Measurements from ENCODE around the gene HMG20A. TPM values are rescaled to one million over a fixed set of nuclear protein-coding genes. Genes with fewer than 3 reads are reported as not detected.
A peak's percentile ranks its signal among the peaks of the same experiment; 100 is the strongest.
"Not testable (repeated sequence)": the region's sequence is repeated elsewhere in the genome, so short reads cannot be mapped to it uniquely, and the experiment has no call there.

Gene HMG20A
- total and polyA plus RNA-seq, 10 donors, result 17.9 to 107 (median 77.2) TPM

- no peak for TF ChIP-seq POLR2AphosphoS5 (IDR thresholded peaks at IDR 0.05)
- TF ChIP-seq POLR2A (IDR thresholded peaks at IDR 0.05), result no peak
- no peak for TF ChIP-seq CTCF (IDR thresholded peaks at IDR 0.05 in 8 of 11, conservative IDR thresholded peaks at IDR 0.05 in 3 of 11)
- no peak for DNase-seq
- intact Hi-C loops (cut with DNase I; ENCODE audit: low total_unique reads), result no loop called here
- H3K27me3 ChIP-seq (replicated peaks in 1 of 7), result no peaks in the 10 kb centered on the region
- peak overlapping the region in 2 of 8 donors; percentile 1 to 28 for H3K4me3 ChIP-seq
- H3K36me3 ChIP-seq, result no peaks in the 10 kb centered on the region
- H3K4me1 ChIP-seq, result peaks cover 20 to 88% (median 47%) of the 10 kb centered on the region in 6 donors
- 54 to 61% (median 57%) methylated on average over 4 of the region's 4 CpGs for WGBS, 5 donors
- no peaks in the 10 kb centered on the region for H3K9me3 ChIP-seq
- peak overlapping the region; percentile 30 to 83 (median 62) for H3K27ac ChIP-seq
Observed at GRCh38 chr15:77409259-77410156, 11.2 kb upstream of the HMG20A start.

- H3K27ac ChIP-seq, result peak overlapping the region; percentile 30 to 83 (median 62)
- peaks cover 20 to 88% (median 48%) of the 10 kb centered on the region in 6 donors for H3K4me1 ChIP-seq
- peak overlapping the region in 2 of 8 donors; percentile 1 to 28 for H3K4me3 ChIP-seq
- H3K9me3 ChIP-seq; DNase-seq; H3K36me3 ChIP-seq; H3K27me3 ChIP-seq (replicated peaks in 1 of 7); intact Hi-C loops (cut with DNase I; ENCODE audit: low total_unique reads): not testable (repeated sequence)
- 88 to 95% (median 91%) methylated on average over 7 of the region's 7 CpGs for WGBS, 5 donors
Observed at GRCh38 chr15:77410157-77410500, 10.6 kb upstream of the HMG20A start.

- peak overlapping the region in 4 of 8 donors; percentile 66 to 83 (median 68) for H3K27ac ChIP-seq
- H3K27me3 ChIP-seq (replicated peaks in 1 of 7), result no peaks in the 10 kb centered on the region
- no peaks in the 10 kb centered on the region for H3K36me3 ChIP-seq
- H3K9me3 ChIP-seq, result no peaks in the 10 kb centered on the region
- no peak for DNase-seq
- WGBS, 5 donors, result 78 to 84% (median 82%) methylated on average over 7 of the region's 7 CpGs
- H3K4me1 ChIP-seq, result peaks cover 23 to 90% (median 48%) of the 10 kb centered on the region in 6 donors
- H3K4me3 ChIP-seq, result no peak overlapping the region
- TF ChIP-seq POLR2AphosphoS5 (IDR thresholded peaks at IDR 0.05) (no peak), POLR2A (IDR thresholded peaks at IDR 0.05) (no peak), CTCF (IDR thresholded peaks at IDR 0.05 in 8 of 11, conservative IDR thresholded peaks at IDR 0.05 in 3 of 11) (no peak)
- intact Hi-C loops (cut with DNase I; ENCODE audit: low total_unique reads), result no loop called here
Observed at GRCh38 chr15:77410701-77411618, 9.7 kb upstream of the HMG20A start.

- H3K27ac ChIP-seq, result peak overlapping the region in 1 of 8 donors; percentile 7
- no peaks in the 10 kb centered on the region for H3K27me3 ChIP-seq (replicated peaks in 1 of 7)
- no peaks in the 10 kb centered on the region for H3K9me3 ChIP-seq
- intact Hi-C loops (cut with DNase I; ENCODE audit: low total_unique reads), result no loop called here
- peaks cover 16 to 90% (median 46%) of the 10 kb centered on the region in 6 donors for H3K4me1 ChIP-seq
- no peaks in the 10 kb centered on the region for H3K36me3 ChIP-seq
- no peak for DNase-seq
- no peak for TF ChIP-seq POLR2A (IDR thresholded peaks at IDR 0.05)
- TF ChIP-seq CTCF (IDR thresholded peaks at IDR 0.05 in 8 of 11, conservative IDR thresholded peaks at IDR 0.05 in 3 of 11), result no peak
- no peak for TF ChIP-seq POLR2AphosphoS5 (IDR thresholded peaks at IDR 0.05)
- H3K4me3 ChIP-seq, result no peak overlapping the region
- WGBS, 5 donors, result 70 to 90% (median 79%) methylated on average over 3 of the region's 3 CpGs
Observed at GRCh38 chr15:77411619-77411976, 9.1 kb upstream of the HMG20A start.
